ENCODE measurements around the gene TXLNG. TPM values are rescaled to one million over a fixed set of nuclear protein-coding genes. Genes with fewer than 3 reads are reported as not detected.
"Not testable (repeated sequence)": the region's sequence is repeated elsewhere in the genome, so short reads cannot be mapped to it uniquely, and the experiment has no call there.

Gene TXLNG
- 5.1 TPM for total RNA-seq

DNA sequence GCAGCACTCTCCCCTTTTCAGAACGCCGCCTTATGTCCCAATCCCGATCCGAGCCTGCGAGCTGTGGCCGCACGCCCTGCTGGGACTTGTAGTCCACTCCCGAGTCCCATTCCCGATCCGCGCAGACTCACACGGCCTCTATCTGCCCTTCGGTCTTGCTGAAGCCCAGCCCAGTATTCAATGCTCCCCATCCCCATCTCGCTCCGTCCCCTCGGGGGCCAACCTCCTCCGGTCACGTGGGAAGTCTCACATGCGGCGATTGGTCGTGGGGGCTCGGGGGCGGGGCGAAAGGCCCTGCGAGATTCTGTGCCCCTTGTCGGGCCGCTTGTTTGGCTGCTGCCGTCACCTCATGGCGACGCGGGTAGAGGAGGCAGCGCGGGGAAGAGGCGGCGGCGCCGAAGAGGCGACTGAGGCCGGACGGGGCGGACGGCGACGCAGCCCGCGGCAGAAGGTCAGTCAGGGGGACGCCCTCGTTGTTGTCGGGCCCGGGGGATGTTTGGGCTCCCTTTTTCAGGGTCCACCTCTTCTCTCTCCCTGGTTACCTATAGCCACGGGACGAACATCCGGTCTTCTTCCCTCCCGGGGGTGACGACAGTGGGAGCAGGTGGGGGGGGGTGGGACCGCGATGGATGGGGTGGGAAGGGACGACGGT, at the start of gene TXLNG:
Gene TXLNG (plus strand): TSS at position 328 of the 652 bp plus-strand sequence. CDS start 22 bp downstream, at position 350.
- DNase-seq (ENCODE audit: low spot score) (peak; percentile 96), ATAC-seq (peak; percentile 93)

DNA sequence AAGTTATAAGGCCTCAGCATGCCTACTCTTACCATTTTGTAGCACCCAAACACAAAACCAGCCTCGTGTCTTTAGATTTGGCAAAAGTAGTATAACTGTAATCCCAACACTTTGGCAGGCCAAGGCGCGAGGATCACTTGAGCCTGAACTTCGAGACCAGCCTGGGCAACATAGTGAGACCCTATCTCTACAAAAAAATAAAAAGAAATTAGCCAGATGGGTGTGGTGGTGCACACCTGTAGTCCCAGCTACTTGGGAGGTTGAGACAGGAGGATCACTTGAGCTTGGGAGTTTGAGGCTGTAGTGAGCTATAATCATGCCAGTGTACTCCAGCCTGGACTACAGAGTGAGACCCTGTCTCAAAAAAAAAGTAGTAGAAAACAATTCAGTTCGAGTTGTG, 49.2 kb upstream of the TXLNG start:
- DNase-seq (ENCODE audit: low spot score), result no peak
- no peak for ATAC-seq

- ATAC-seq, result peak; percentile 78
- DNase-seq (ENCODE audit: low spot score), result peak; percentile 66
Measured at GRCh38 chrX:16739574-16739973, 46.7 kb upstream of the TXLNG start.

- ATAC-seq, result peak; percentile 60
- DNase-seq (ENCODE audit: low spot score), result peak; percentile 70
Measured at GRCh38 chrX:16743604-16744325, 42.5 kb upstream of the TXLNG start.

- DNase-seq (ENCODE audit: low spot score) (no peak), ATAC-seq (peak; percentile 7)
Measured at GRCh38 chrX:16745102-16745501, 41.2 kb upstream of the TXLNG start.

GRCh38 chrX:16745659-16746058, 40.6 kb upstream of the TXLNG start:
- ATAC-seq (peak; percentile 67), DNase-seq (ENCODE audit: low spot score) (peak; percentile 45)

- DNase-seq (ENCODE audit: low spot score), result no peak
- ATAC-seq, result no peak
Measured at GRCh38 chrX:16748425-16748824, 37.8 kb upstream of the TXLNG start.

- DNase-seq (ENCODE audit: low spot score), result no peak
- no peak for ATAC-seq
Measured at GRCh38 chrX:16750136-16750535, 36.1 kb upstream of the TXLNG start.

DNA sequence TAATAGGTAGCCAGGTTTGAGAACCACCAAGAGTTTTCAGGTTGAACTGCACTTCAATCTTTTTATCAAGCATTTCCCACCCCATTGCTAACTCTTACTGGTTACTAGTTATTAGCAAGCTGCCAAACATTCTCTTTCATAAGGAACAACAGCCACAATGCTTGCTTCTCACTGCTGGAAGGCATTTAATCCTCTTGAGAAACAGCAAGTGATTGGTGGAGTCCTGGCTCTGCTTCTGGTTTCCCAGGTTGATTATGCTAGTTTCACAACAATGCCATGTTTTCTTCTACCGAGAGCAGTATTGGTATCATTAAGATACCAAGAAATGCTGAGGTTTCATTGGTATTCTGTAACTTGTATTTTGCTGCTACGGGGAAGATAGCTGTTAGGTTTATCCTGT, 32.2 kb upstream of the TXLNG start:
- ATAC-seq, result no peak
- no peak for DNase-seq (ENCODE audit: low spot score)

- ATAC-seq, result no peak
Measured at GRCh38 chrX:16756724-16757123, 29.5 kb upstream of the TXLNG start.

DNA sequence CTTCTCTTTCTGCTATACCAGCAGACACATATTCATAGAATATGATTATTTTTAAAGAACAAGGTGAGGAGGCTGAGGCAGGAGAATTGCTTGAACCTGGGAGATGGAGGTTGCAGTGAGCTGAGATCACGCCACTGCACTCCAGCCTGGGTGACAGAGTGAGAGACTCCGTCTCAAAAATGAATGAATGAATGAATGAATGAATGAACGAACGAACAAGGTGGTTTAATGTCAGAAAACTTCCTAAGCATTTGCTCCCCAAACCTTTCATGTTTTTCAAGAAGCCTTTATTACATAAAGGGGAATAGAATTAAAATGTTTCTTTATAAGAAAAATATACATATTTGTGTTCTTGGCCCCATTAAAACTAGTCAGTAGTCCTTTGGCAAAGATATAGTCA, 24.8 kb upstream of the TXLNG start:
- DNase-seq (ENCODE audit: low spot score); ATAC-seq: not testable (repeated sequence)

More at GRCh38 chrX:16756724-16757123, 29.5 kb upstream of the TXLNG start:
- DNase-seq (ENCODE audit: low spot score), result no peak

DNA sequence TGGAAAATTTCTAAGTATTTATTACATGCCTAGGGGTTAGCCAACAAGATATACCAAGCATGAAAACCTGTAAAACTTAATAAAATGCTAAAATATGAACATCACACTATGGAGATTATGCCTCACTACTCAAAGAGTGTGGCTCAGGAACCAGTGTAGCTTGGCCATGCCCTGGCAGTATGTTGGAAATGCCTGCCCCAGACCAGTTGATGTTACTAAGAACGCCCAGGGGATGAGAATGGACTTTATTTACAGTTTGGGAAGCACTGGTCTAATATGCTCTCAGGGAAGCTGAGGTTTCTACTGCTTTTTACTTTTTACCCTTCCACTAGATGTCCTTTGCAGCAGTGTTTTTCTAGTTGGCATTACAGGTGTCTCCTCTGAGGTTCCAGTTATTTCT, 23.7 kb upstream of the TXLNG start:
- DNase-seq (ENCODE audit: low spot score) (no peak), ATAC-seq (no peak)

DNA sequence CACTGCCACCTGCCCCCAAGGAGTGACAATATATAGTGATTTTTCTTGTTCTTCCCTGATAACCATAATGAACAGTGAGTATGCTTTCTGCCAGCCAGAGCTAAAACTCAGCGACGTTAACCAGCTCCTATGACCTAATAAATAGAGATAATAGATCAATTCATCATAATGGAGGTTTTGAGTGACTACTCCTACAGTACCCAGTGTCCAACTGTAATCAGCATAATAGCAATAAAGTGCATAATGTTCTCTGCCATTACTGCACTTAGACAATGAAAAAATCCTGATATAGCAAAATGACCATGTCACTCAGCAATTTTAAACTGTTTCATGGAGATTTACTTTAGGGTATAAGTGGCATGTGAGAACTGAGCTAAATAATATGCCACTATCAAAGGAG, 20.7 kb upstream of the TXLNG start:
- no peak for ATAC-seq
- no peak for DNase-seq (ENCODE audit: low spot score)

- ATAC-seq (no peak), DNase-seq (ENCODE audit: low spot score) (no peak)
Measured at GRCh38 chrX:16770970-16771482, 15.2 kb upstream of the TXLNG start.

DNA sequence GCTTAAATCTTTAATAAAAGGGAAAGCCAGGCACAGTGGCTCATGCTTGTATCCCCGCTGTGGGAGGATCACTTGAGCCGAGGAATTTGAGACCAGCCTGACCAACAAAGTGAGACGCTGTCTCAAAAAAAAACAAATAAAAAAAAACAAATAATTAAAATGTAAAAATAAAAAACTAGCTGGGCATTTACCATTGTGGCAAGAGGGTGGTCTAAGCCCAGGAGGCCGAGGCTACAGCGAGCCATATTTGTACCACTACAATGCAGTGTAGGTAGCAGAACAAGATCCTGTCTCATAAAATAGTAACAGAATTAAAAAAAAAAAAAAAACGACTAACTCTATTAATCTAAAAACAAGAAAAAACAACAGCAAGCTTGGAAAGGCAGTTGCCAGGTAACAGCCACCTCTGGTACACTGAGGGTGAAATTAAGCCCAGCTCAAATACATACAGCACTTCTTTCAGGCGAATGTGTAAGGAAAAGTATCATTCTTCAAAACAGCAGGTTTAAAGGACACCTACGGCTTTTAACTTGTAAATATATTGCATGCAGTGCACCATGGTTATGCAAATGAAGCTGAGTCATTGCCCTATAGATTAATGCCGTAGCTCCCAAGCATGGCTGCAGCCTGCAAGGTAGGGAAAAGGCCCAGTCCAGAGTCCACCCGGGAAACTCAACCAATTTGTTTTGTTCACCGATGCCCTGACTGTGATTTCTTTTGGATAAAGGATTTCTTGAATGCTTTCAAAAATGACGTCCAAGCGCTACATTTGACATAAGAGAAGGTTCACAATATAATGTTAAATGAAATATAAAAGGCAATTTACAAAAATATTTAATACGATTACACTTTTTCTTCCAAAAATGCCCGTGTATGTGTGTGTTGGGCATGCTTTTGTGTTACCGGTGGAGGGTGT, 14.5 kb upstream of the TXLNG start:
- DNase-seq (ENCODE audit: low spot score) (no peak), ATAC-seq (no peak)

GRCh38 chrX:16772460-16772859, 13.8 kb upstream of the TXLNG start:
- ATAC-seq (no peak), DNase-seq (ENCODE audit: low spot score) (no peak)

- DNase-seq (ENCODE audit: low spot score) (no peak), ATAC-seq (no peak)
Measured at GRCh38 chrX:16774746-16775145, 11.5 kb upstream of the TXLNG start.

- no peak for ATAC-seq
- DNase-seq (ENCODE audit: low spot score), result no peak
Measured at GRCh38 chrX:16778545-16778944, 7.7 kb upstream of the TXLNG start.

- DNase-seq (ENCODE audit: low spot score), result no peak
- ATAC-seq, result no peak
Measured at GRCh38 chrX:16778993-16779392, 7.3 kb upstream of the TXLNG start.

GRCh38 chrX:16779815-16780214, 6.5 kb upstream of the TXLNG start:
- not testable (repeated sequence) for DNase-seq (ENCODE audit: low spot score); ATAC-seq

DNA sequence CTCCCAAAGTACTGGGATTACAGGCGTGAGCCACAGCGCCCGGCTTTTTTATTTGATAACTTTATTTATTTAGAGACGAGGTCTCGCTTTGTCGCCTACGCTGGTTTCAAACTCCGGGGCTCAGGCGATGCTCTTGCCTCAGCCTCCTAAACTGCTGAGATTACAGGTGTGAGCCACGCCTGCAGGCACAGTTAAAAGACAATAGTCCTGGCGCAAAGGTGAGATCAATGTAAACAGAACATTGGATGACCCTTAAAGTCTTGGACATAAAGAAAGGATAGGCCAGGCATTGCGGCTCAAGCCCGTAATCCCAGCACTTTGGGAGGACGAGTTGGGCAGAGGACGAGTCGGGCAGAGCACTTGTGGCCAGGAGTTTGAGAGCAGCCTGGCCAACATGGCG, 2.8 kb upstream of the TXLNG start:
- DNase-seq (ENCODE audit: low spot score), result no peak
- ATAC-seq, result no peak
